HL-60 (cell line): ENCODE measurements around the gene INTS1.

Source experiments
- POLR2AphosphoS5 ChIP-seq: IDR thresholded peaks from 2 replicates; pipeline ENCODE4 v1.6.1; 2012; ENCODE audit warnings: low read depth
- TF ChIP-seq, protein P1 (sequence below): IDR thresholded peaks from one replicate; pipeline ENCODE4 v1.5.1; 2011; ENCODE audit warnings: low read length, control low read depth, inconsistent platforms; ENCODE audit not compliant: insufficient read depth
- TF ChIP-seq, protein P2 (sequence below): IDR thresholded peaks from 2 replicates; pipeline ENCODE4 v1.6.1; 2012; ENCODE audit warnings: low read depth; ENCODE audit not compliant: insufficient replicate concordance

DNA sequence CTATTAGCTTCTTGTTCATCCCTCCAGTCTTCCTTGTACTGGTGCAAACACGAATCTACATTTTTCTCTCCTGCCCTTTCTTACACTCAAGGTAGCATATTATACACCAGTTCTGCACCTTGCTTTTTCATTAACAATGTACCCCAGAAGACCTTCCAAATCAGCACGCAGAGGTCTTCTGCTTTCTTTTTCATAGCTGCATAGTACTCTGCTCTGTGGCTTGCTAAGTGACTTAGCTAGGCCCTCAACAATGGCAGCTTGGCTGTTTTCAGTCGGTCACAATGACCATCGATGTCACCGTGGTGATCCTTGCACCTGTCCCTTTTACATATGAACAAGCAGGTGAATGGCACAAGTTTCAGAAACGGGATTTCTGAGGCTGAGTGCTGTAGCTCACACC, 21.2 kb upstream of the INTS1 start:
- TF ChIP-seq, protein P1, sequence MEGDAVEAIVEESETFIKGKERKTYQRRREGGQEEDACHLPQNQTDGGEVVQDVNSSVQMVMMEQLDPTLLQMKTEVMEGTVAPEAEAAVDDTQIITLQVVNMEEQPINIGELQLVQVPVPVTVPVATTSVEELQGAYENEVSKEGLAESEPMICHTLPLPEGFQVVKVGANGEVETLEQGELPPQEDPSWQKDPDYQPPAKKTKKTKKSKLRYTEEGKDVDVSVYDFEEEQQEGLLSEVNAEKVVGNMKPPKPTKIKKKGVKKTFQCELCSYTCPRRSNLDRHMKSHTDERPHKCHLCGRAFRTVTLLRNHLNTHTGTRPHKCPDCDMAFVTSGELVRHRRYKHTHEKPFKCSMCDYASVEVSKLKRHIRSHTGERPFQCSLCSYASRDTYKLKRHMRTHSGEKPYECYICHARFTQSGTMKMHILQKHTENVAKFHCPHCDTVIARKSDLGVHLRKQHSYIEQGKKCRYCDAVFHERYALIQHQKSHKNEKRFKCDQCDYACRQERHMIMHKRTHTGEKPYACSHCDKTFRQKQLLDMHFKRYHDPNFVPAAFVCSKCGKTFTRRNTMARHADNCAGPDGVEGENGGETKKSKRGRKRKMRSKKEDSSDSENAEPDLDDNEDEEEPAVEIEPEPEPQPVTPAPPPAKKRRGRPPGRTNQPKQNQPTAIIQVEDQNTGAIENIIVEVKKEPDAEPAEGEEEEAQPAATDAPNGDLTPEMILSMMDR, result no peak
- TF ChIP-seq POLR2AphosphoS5, result no peak
- TF ChIP-seq, protein P2, sequence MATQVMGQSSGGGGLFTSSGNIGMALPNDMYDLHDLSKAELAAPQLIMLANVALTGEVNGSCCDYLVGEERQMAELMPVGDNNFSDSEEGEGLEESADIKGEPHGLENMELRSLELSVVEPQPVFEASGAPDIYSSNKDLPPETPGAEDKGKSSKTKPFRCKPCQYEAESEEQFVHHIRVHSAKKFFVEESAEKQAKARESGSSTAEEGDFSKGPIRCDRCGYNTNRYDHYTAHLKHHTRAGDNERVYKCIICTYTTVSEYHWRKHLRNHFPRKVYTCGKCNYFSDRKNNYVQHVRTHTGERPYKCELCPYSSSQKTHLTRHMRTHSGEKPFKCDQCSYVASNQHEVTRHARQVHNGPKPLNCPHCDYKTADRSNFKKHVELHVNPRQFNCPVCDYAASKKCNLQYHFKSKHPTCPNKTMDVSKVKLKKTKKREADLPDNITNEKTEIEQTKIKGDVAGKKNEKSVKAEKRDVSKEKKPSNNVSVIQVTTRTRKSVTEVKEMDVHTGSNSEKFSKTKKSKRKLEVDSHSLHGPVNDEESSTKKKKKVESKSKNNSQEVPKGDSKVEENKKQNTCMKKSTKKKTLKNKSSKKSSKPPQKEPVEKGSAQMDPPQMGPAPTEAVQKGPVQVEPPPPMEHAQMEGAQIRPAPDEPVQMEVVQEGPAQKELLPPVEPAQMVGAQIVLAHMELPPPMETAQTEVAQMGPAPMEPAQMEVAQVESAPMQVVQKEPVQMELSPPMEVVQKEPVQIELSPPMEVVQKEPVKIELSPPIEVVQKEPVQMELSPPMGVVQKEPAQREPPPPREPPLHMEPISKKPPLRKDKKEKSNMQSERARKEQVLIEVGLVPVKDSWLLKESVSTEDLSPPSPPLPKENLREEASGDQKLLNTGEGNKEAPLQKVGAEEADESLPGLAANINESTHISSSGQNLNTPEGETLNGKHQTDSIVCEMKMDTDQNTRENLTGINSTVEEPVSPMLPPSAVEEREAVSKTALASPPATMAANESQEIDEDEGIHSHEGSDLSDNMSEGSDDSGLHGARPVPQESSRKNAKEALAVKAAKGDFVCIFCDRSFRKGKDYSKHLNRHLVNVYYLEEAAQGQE, result no peak
